ENCODE results near the gene KLK15. TPM values are rescaled to one million over a fixed set of nuclear protein-coding genes. Genes with fewer than 3 reads are reported as not detected.
A peak's percentile ranks its signal among the peaks of the same experiment; 100 is the strongest.

The KLK15 gene

DNA sequence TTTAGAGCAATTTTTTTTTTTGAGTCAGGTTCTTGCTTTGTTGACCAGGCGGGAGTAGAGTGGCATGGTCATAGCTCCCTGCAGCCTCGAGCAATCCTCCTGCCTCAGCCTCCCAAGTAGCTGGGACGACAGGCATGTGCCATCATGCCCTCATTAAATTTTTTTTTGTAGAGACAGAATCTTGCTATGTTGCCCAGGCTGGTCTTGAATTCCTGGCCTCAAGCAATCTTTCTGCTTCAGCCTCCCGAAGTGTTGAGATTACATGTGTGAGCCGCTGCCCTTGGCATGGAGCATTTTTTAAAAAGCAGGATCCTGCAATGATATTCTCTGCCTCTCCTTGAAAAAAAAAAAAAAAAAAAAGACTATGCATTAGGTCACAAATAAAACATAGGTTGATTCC lies 57.2 kb downstream of the KLK15 start:
- no peak overlapping the region for H3K14ac ChIP-seq (ENCODE audit: low read length in 2 of 2)
- no peak for DNase-seq
- no peak overlapping the region for H3K23ac ChIP-seq (ENCODE audit: low read length in 2 of 2)
- no peak overlapping the region for H2BK12ac ChIP-seq (ENCODE audit: low read length in 2 of 2)
- H4K8ac ChIP-seq (ENCODE audit: low read length), result no peak overlapping the region
- H2AFZ ChIP-seq (ENCODE audit: low read depth, low read length), result no peak overlapping the region
- H3K9me3 ChIP-seq (ENCODE audit: control insufficient read depth, low read length), result peaks cover 5% of the 10 kb centered on the region
- H3K9ac ChIP-seq (ENCODE audit: low read length), result no peak overlapping the region
- H3K27me3 ChIP-seq (ENCODE audit: control insufficient read depth in 1 of 2, insufficient read depth in 1 of 2, low read length in 2 of 2), result peaks cover 0 to 50% of the 10 kb centered on the region in 2 experiments
- H2AK5ac ChIP-seq (ENCODE audit: low read length, severe bottlenecking), result no peak overlapping the region
- no peaks in the 10 kb centered on the region for H3K36me3 ChIP-seq (ENCODE audit: control insufficient read depth in 1 of 2, insufficient read depth in 2 of 2, low read depth in 1 of 2, low read length in 2 of 2)
- no peak overlapping the region for H2BK15ac ChIP-seq (ENCODE audit: low read depth, poor library complexity, severe bottlenecking)
- no peak overlapping the region for H3K27ac ChIP-seq (ENCODE audit: low read length, poor library complexity, severe bottlenecking)
- H3K18ac ChIP-seq (ENCODE audit: low read depth in 1 of 2, low read length in 2 of 2), result no peak overlapping the region
- 74% methylated on average over 4 of the region's 5 CpGs for WGBS
- no peak overlapping the region for H4K91ac ChIP-seq (ENCODE audit: low read length)
- H2BK120ac ChIP-seq (ENCODE audit: low read depth, low read length), result no peak overlapping the region
- H2BK5ac ChIP-seq (ENCODE audit: low read depth, low read length, poor library complexity, severe bottlenecking), result no peak overlapping the region
- no peak overlapping the region for H3K4ac ChIP-seq (ENCODE audit: low read depth in 1 of 2, low read length in 2 of 2)
- no peak overlapping the region for H3K4me2 ChIP-seq (ENCODE audit: low read length, poor library complexity, severe bottlenecking)
- H3K4me3 ChIP-seq (ENCODE audit: insufficient read depth in 1 of 2, low read depth in 1 of 2, low read length in 2 of 2), result no peak overlapping the region
- H3K79me1 ChIP-seq (replicated peaks; ENCODE audit: low read length, poor library complexity, severe bottlenecking), result no peaks in the 10 kb centered on the region
- H3K4me1 ChIP-seq (ENCODE audit: control insufficient read depth, insufficient read depth, low read depth, low read length), result no peaks in the 10 kb centered on the region

Small RNA genes within 50 kb of the gene (small RNA-seq; reads per million reads assigned to genes)
- gene SNORD88A (ENCODE audit: low read depth) (204 reads per million, percentile 94 among the genes with 10 or more reads in this experiment), gene SNORD88B (ENCODE audit: low read depth) (not detected), gene SNORD88C (ENCODE audit: low read depth) (not detected)

All from mesenchymal stem cell (in vitro differentiated cells and primary cell).